Esophagus muscularis mucosa (tissue), 3 donors: ENCODE data around the gene IL21.

Experiments used
- CTCF ChIP-seq, 3 experiments: fragments of 200-600 bp in 2 of 3; fragments of 450-650 bp in 1 of 3; sonication (generic) in 2 of 3; IDR thresholded peaks; one replicate each; pipeline ENCODE4 v1.5.1; 2017 to 2019; ENCODE audit warnings: antibody characterized with exemption in 3 of 3, mild to moderate bottlenecking in 2 of 3, moderate library complexity in 1 of 3
- POLR2A ChIP-seq: fragments of 450-650 bp; IDR thresholded peaks from one replicate; pipeline ENCODE4 v1.6.1; 2017; ENCODE audit warnings: antibody characterized with exemption, moderate library complexity, mild to moderate bottlenecking, low read depth

GRCh38 chr4:122625156-122625555 is 4.3 kb upstream of the IL21 start:
- TF ChIP-seq CTCF (IDR thresholded peaks at IDR 0.05) (no peak), POLR2A (no peak)
